Muscle of leg (tissue), 11 donors: ENCODE measurements around the gene CLEC18C. TPM values are rescaled to one million over a fixed set of nuclear protein-coding genes. Genes with fewer than 3 reads are reported as not detected.
"Not testable (repeated sequence)": the region's sequence is repeated elsewhere in the genome, so short reads cannot be mapped to it uniquely, and the experiment has no call there.

ENCODE experiments used
- DNase-seq: peaks from one replicate; pipeline ENCODE4 v3.0.0; 2013
- H3K27ac ChIP-seq: one replicate; pipeline ENCODE4 v1.5.1; 2013; ENCODE audit warnings: mild to moderate bottlenecking, low read length, control low read depth
- H3K27me3 ChIP-seq: one replicate; pipeline ENCODE4 v1.6.1; 2013; ENCODE audit warnings: low read length; ENCODE audit not compliant: control insufficient read depth, insufficient read depth
- H3K36me3 ChIP-seq: one replicate; pipeline ENCODE4 v1.6.1; 2013; ENCODE audit warnings: low read length; ENCODE audit not compliant: control insufficient read depth, insufficient read depth
- H3K4me1 ChIP-seq: one replicate; pipeline ENCODE4 v1.6.1; 2013; ENCODE audit warnings: low read length; ENCODE audit not compliant: control insufficient read depth, insufficient read depth
- H3K4me3 ChIP-seq: one replicate; pipeline ENCODE4 v1.5.1; 2013; ENCODE audit warnings: low read length, control low read depth
- H3K9me3 ChIP-seq: replicated peaks from 2 replicates; pipeline ENCODE4 v1.6.1; 2013; ENCODE audit warnings: low read depth, low read length; ENCODE audit not compliant: control insufficient read depth
- WGBS: methylation state at CpG from one replicate; pipeline ENCODE4 v1.1.5; 2013; ENCODE audit warnings: missing lambda C conversion rate; ENCODE audit not compliant: insufficient coverage; 5-methylcytosine and 5-hydroxymethylcytosine counted together
- polyA plus RNA-seq, 8 donors: library from polyadenylated mRNA; unstranded; fragments of 120-200 nt; gene quantifications; one replicate each; pipeline versions ENCODE4 v1.2.1 to v1.2.3, GENCODE V29; 2013; ENCODE audit warnings: inconsistent platforms in 1 of 8, low replicate concordance in 1 of 8; ENCODE audit not compliant: insufficient read length in 8 of 8, insufficient read depth in 1 of 8
- total RNA-seq: library from RNA; stranded (reverse); fragments of 120-200 nt; gene quantifications from one replicate; pipeline ENCODE4 v1.2.4, GENCODE V29; 2013

Gene CLEC18C
- total and polyA plus RNA-seq, 9 donors = 0.04 to 1.3 (median 0.35) TPM

GRCh38 chr16:70158261-70158939 is 15.2 kb upstream of the CLEC18C start:
- H3K27me3 ChIP-seq = no peaks in the 10 kb centered on the region
- H3K9me3 ChIP-seq = no peaks in the 10 kb centered on the region
- DNase-seq = no peak
- H3K4me1 ChIP-seq = peaks cover 5% of the 10 kb centered on the region
- H3K27ac ChIP-seq = no peak overlapping the region
- H3K4me3 ChIP-seq = no peak overlapping the region
- H3K36me3 ChIP-seq = peaks cover 91% of the 10 kb centered on the region
- 81% methylated on average over 5 of the region's 7 CpGs for WGBS

GRCh38 chr16:70159355-70160348 is 13.9 kb upstream of the CLEC18C start:
- Histone ChIP-seq H3K4me1 (peaks cover 5% of the 10 kb centered on the region), H3K27me3 (no peaks in the 10 kb centered on the region), H3K9me3 (no peaks in the 10 kb centered on the region), H3K27ac (no peak overlapping the region), H3K36me3 (peaks cover 81% of the 10 kb centered on the region), H3K4me3 (no peak overlapping the region)
- DNase-seq = no peak
- WGBS = 70% methylated on average over 9 of the region's 9 CpGs

DNA sequence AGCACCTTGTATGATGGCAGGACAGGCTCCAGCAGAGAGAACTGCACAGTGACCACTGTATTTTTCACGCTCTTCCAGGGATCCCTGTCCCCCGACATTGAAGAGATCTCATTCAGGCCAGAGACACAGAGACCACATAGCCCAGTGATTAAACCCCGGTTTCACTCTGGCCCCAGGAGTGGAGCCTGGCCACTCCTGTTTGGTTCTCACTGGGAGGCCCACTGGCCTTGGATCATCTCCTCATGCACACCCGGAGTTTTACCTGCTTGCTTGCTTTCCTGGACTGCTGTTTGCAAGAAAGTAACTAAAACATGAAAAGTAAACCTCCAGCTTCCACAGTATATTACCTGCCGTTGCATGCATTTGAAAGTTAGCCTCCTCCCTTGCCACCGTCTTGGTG is 13.2 kb upstream of the CLEC18C start:
- Histone ChIP-seq H3K4me1 (peaks cover 5% of the 10 kb centered on the region), H3K9me3 (no peaks in the 10 kb centered on the region), H3K27ac (no peak overlapping the region), H3K27me3 (no peaks in the 10 kb centered on the region), H3K4me3 (no peak overlapping the region), H3K36me3 (peaks cover 73% of the 10 kb centered on the region)
- DNase-seq = no peak
- 90% methylated on average over 6 of the region's 6 CpGs for WGBS

DNA sequence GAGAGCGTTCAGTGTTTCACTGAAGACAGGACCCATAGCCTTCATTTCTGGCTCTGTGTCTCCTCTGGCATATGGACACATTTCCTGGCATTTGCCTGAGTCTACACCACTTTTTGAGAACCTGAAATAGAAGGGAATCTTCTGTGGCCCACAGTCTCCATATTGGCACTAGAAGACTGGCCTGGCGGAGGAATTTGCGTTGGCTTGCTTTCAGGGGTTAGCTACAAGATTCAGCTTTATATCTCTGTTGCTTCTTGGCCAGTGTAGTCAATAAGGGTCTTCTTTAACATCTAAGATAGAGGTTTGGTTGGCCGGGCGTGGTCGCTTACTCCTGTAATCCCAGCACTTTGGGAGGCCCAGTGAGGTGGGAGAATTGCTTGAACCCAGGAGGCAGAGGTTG is 12.8 kb upstream of the CLEC18C start:
- Histone ChIP-seq H3K9me3 (no peaks in the 10 kb centered on the region), H3K4me3 (no peak overlapping the region), H3K27me3 (no peaks in the 10 kb centered on the region), H3K4me1 (peaks cover 5% of the 10 kb centered on the region), H3K36me3 (peaks cover 69% of the 10 kb centered on the region), H3K27ac (no peak overlapping the region)
- DNase-seq = no peak
- WGBS = 90% methylated on average over 6 of the region's 6 CpGs

DNA sequence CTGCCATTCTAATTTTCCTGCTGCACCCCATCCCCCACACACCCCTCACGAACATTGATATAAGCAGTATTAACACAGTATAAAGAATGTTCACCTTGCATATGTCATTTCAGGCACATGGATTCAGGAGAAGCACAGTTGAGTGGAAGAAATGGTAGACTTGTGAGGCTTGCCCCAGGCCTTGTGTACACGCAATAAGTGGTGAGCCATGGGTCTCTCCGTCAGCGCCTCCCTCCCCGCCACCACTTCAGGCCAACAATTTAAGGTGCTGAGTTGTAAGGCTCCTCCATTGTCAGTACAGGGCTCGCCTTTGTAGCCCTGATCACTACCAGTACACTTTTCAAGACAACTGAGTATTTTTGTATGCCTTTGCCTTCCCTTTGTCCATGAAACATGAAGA is 12.2 kb upstream of the CLEC18C start:
- H3K9me3 ChIP-seq = no peaks in the 10 kb centered on the region
- H3K27ac ChIP-seq = no peak overlapping the region
- H3K4me1 ChIP-seq = peaks cover 9% of the 10 kb centered on the region
- WGBS = 92% methylated on average over 5 of the region's 6 CpGs
- no peak for DNase-seq
- H3K27me3 ChIP-seq = no peaks in the 10 kb centered on the region
- no peak overlapping the region for H3K4me3 ChIP-seq
- H3K36me3 ChIP-seq = peaks cover 64% of the 10 kb centered on the region

DNA sequence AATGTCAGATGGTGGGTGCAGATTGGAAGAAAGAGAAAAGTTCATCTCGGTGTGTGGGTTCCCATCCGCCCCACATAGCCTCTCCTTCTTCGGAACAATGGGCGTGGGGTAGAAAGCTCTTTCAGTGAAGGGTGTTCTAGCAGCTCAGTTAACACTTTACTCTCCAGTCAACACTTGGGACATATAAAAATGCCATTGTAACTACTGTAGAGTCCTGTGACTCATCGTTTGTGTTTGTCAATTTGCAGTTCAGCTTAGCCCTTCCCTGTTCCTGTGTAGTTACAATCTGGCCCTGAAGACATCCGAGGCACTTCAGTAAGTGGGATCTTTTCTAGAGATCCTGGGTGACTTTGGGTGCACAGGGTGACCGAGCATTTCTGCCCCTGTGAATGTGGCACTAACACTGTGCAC is 11.5 kb upstream of the CLEC18C start:
- H3K27ac ChIP-seq = no peak overlapping the region
- no peak for DNase-seq
- H3K27me3 ChIP-seq = no peaks in the 10 kb centered on the region
- H3K4me1 ChIP-seq = peaks cover 8% of the 10 kb centered on the region
- 80% methylated on average over 3 of the region's 7 CpGs for WGBS
- H3K4me3 ChIP-seq = no peak overlapping the region
- peaks cover 57% of the 10 kb centered on the region for H3K36me3 ChIP-seq
- no peaks in the 10 kb centered on the region for H3K9me3 ChIP-seq

DNA sequence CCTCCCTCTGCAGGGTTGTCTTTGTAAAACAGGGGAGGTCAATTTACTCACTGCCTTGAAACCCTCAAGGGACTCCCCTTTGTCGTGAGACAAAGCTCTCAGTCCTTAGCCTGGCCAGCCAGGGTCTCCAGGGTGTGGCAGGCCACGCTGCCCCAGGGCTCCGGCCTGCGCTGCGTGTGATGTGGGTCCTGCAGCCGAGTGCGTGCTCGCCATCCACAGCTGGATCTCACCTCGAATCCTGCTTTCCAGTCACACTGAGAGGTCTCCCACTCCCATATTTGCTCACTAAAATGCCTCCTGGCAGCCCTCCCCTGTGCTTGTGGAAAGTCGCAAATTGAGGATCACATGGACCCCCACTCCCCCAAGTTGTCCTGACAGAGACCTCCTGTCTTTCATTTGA is 10.0 kb upstream of the CLEC18C start:
- no peak overlapping the region for H3K4me3 ChIP-seq
- H3K9me3 ChIP-seq = no peaks in the 10 kb centered on the region
- H3K27me3 ChIP-seq = no peaks in the 10 kb centered on the region
- no peak overlapping the region for H3K27ac ChIP-seq
- 76% methylated on average over 9 of the region's 10 CpGs for WGBS
- peaks cover 41% of the 10 kb centered on the region for H3K36me3 ChIP-seq
- H3K4me1 ChIP-seq = peaks cover 5% of the 10 kb centered on the region
- no peak for DNase-seq

DNA sequence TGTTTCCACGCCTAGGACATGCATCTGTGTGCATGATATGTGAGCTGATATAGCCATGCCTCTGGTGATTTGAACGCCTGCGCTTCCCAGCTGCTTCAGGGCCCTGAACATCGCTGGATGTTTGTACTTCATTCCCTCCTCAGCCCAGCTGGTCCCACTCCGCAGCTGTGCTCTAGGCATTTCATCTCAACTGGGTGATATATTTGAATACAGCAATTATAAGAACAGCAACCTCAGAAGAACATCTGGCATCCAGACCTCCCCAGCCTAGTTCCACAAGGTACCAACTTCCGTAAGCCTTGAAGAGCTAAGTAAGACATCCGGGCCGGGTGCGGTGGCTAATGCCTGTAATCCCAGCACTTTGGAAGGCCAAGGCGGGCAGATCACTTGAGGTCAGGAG is 6.9 kb upstream of the CLEC18C start:
- H3K4me3 ChIP-seq, H3K27ac ChIP-seq, H3K4me1 ChIP-seq, H3K9me3 ChIP-seq, H3K27me3 ChIP-seq, DNase-seq: not testable (repeated sequence)
- no CpG with 5 or more reads among the region's 10 CpGs for WGBS
- peaks cover 12% of the 10 kb centered on the region for H3K36me3 ChIP-seq

DNA sequence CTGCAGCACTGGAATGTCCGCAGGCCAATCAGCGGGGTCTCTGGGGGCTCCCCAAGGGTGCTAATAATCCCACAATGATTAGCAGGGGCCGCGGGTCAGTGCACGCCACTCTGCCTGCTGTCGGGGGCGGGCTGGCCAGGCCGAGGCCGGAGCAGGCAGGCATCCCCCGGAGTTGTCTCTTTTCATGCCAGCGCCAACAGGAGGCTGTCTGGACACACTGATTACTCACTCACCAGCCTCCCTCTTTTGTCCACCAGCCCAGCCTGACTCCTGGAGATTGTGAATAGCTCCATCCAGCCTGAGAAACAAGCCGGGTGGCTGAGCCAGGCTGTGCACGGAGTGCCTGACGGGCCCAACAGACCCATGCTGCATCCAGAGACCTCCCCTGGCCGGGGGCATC is 329 bp downstream of the CLEC18C start:
- H3K27me3 ChIP-seq, H3K27ac ChIP-seq, H3K4me3 ChIP-seq, H3K4me1 ChIP-seq, H3K9me3 ChIP-seq, DNase-seq, H3K36me3 ChIP-seq: not testable (repeated sequence)
- WGBS = no CpG with 5 or more reads among the region's 15 CpGs

- H3K27me3 ChIP-seq = not testable (repeated sequence)
- no CpG with 5 or more reads among the region's 21 CpGs for WGBS
Measured at GRCh38 chr16:70174387-70174932, 873 bp downstream of the CLEC18C start.

More at GRCh38 chr16:70174387-70174932, 873 bp downstream of the CLEC18C start:
- not testable (repeated sequence) for H3K27ac ChIP-seq, H3K9me3 ChIP-seq, H3K36me3 ChIP-seq, H3K4me3 ChIP-seq, H3K4me1 ChIP-seq, DNase-seq
